Heart left ventricle (tissue), 16 donors: ENCODE results near the gene SHKBP1. TPM values are rescaled to one million over a fixed set of nuclear protein-coding genes. Genes with fewer than 3 reads are reported as not detected.

ENCODE experiments used
- ATAC-seq, 4 donors: fragments of 200-7000 bp; cut with Tn5 transposase; one replicate each; pipeline ENCODE4 v1.9.1; 2020 to 2022; ENCODE audit warnings: moderate library complexity in 4 of 4, mild to moderate bottlenecking in 3 of 4, moderate number of reproducible peaks in 1 of 4
- DNase-seq, 5 donors: peaks; one replicate each; pipeline ENCODE4 v3.0.0-alpha.2; 2020
- H3K27ac ChIP-seq, 12 donors: fragments of 200-600 bp; sonication (generic) in 4 of 12; one replicate each; pipeline versions ENCODE4 v1.5.0 to v1.8.0; 2016 to 2022; ENCODE audit warnings: mild to moderate bottlenecking in 2 of 12
- H3K27me3 ChIP-seq, 9 donors: fragments of 200-600 bp; sonication (generic) in 2 of 9; one replicate each; pipeline versions ENCODE4 v1.5.1 to v1.8.0; 2016 to 2022; ENCODE audit warnings: mild to moderate bottlenecking in 3 of 9
- H3K36me3 ChIP-seq, 9 donors: fragments of 200-600 bp; sonication (generic) in 2 of 9; one replicate each; pipeline versions ENCODE4 v1.5.0 to v1.8.0; 2018 to 2022; ENCODE audit warnings: mild to moderate bottlenecking in 2 of 9
- H3K4me1 ChIP-seq, 12 donors: fragments of 200-600 bp; sonication (generic) in 4 of 12; one replicate each; pipeline versions ENCODE4 v1.5.0 to v1.8.0; 2016 to 2022; ENCODE audit warnings: mild to moderate bottlenecking in 3 of 12
- H3K4me3 ChIP-seq, 12 donors: fragments of 200-600 bp; sonication (generic) in 4 of 12; one replicate each; pipeline versions ENCODE4 v1.5.0 to v1.8.0; 2017 to 2022; ENCODE audit warnings: mild to moderate bottlenecking in 9 of 12, moderate library complexity in 4 of 12
- H3K9me3 ChIP-seq, 12 donors: fragments of 200-600 bp; sonication (generic) in 4 of 12; one replicate each; pipeline versions ENCODE4 v1.5.0 to v1.8.0; 2016 to 2022; ENCODE audit warnings: mild to moderate bottlenecking in 1 of 12
- CTCF ChIP-seq, 12 donors: fragments of 200-600 bp; sonication (generic) in 4 of 12; IDR thresholded peaks; one replicate each; pipeline versions ENCODE4 v1.5.0 to v1.8.0; 2018 to 2022; ENCODE audit warnings: antibody characterized with exemption in 12 of 12, mild to moderate bottlenecking in 5 of 12
- POLR2A ChIP-seq, 2 donors: fragments of 450-650 bp; IDR thresholded peaks; one replicate each; pipeline ENCODE4 v1.6.1; 2017; ENCODE audit warnings: antibody characterized with exemption in 2 of 2, mild to moderate bottlenecking in 2 of 2, moderate library complexity in 2 of 2
- WGBS, 4 donors: extraction: QIAGEN DNeasy Blood & Tissue Kit in 2 of 4; methylation state at CpG; one replicate each; pipeline versions ENCODE4 v1.1.5 to v1.1.7; 2013 to 2018; 5-methylcytosine and 5-hydroxymethylcytosine counted together
- intact Hi-C, 10 donors: fragments of 100-400 bp; cut with DNase I; formaldehyde crosslinking; loops; one replicate each; pipeline versions ENCODE4 v1.11.1 to v1.14.2; 2022
- polyA plus RNA-seq, 2 donors: library from polyadenylated mRNA; stranded (reverse); fragments of 200-250 nt; gene quantifications; one replicate each; pipeline ENCODE4 v1.2.3, GENCODE V29; 2013
- total RNA-seq, 9 donors: library from RNA; depleted of rRNA in 2 of 9; stranded (reverse); fragments of >200 nt in 2 of 9; fragmentation: NEBNext Ultra II Directional in 3 of 9; extraction: Animal tissue kit (Norgen Biotek cat#: 25700) in 3 of 9; gene quantifications; one replicate each; pipeline versions ENCODE4 v1.1.0 to v1.2.4, GENCODE V29; 2016 to 2023
- donor health status: ischemic (EF 13 %, LVEDD 7.1; RV severe dilation, severe dysfunction).
- donor health status: healthy with polysubstance abuse.
- donor health status: DM: no; HTN: yes; CAD: no.
- donor health status: DM: no; HTN: no; CAD: no.
- donor health status: ischemic (EF 25% LVEDD 6.9; RV normal size, moderate dysfunction).
- donor health status: ischemic (EF 25% LVEDD 5.7; RV mildly dilated, moderate dysfunction).
- donor health status: healthy.
- donor health status: DM: yes; HTN: yes; CAD: no.
- donor health status: ischemic (EF 35%, LVEDD 5.7; RV mildly dilated, moderate dysfunction).
- donor health status: nonischemic (EF 11% LVEDD 7.7; RV severe dilation, severe dysfunction).
- donor health status: DM: yes; HTN: yes; CAD: no.
- donor health status: PGD.
- donor health status: ischemic (EF 29% LVEDD 5.4; RV normal size, mild dysfunction).
- donor health status: nonischemic (EF 23%, LVEDD 6.1; RV moderate dilation, normal function).

Gene SHKBP1
- total and polyA plus RNA-seq, 11 donors: 16.4 to 52.8 (median 22.7) TPM

GRCh38 chr19:40608240-40608621 lies 31.6 kb downstream of the SHKBP1 start:
- intact Hi-C loops: loop anchor here in 2 of 10 donors (10.0 kb wide), 2 partner anchors 143 to 323 kb away; partner anchors contain the start of genes AKT2 (in 1 of the 2), BLVRB (in 1 of the 2) and SPTBN4 (in 1 of the 2)
- no peak for ATAC-seq
- no peak overlapping the region for H3K27ac ChIP-seq
- peak in 2 of 5 donors; percentile 16 to 34 for DNase-seq
- no peaks in the 10 kb centered on the region for H3K9me3 ChIP-seq
- TF ChIP-seq POLR2A (IDR thresholded peaks at IDR 0.05) (no peak), CTCF (IDR thresholded peaks at IDR 0.05) (no peak)
- peaks cover 0 to 28% (median 0%) of the 10 kb centered on the region in 9 donors for H3K36me3 ChIP-seq
- H3K27me3 ChIP-seq: no peaks in the 10 kb centered on the region
- peaks cover 0 to 68% (median 50%) of the 10 kb centered on the region in 12 donors for H3K4me1 ChIP-seq
- no peak overlapping the region for H3K4me3 ChIP-seq
- WGBS, 4 donors: 86 to 92% (median 89%) methylated on average over 9 to 14 of the region's 14 CpGs

- Histone ChIP-seq H3K4me3 (peak overlapping the region in 3 of 12 donors; percentile 57 to 64 (median 58)), H3K27me3 (no peaks in the 10 kb centered on the region), H3K27ac (peak overlapping the region in 5 of 12 donors; percentile 87 to 97 (median 88)), H3K36me3 (peaks cover 0 to 30% (median 0%) of the 10 kb centered on the region in 9 donors), H3K4me1 (peaks cover 0 to 66% (median 50%) of the 10 kb centered on the region in 12 donors), H3K9me3 (no peaks in the 10 kb centered on the region)
- DNase-seq (no peak), ATAC-seq (no peak)
- WGBS, 4 donors: 79 to 81% (median 81%) methylated on average over 4 of the region's 4 CpGs
- intact Hi-C loops: loop anchor here in 2 of 10 donors (10.0 kb wide), 2 partner anchors 144 to 324 kb away; partner anchors contain the start of genes AKT2 (in 1 of the 2), BLVRB (in 1 of the 2) and SPTBN4 (in 1 of the 2)
- TF ChIP-seq POLR2A (IDR thresholded peaks at IDR 0.05) (no peak), CTCF (IDR thresholded peaks at IDR 0.05) (no peak)
Measured at GRCh38 chr19:40608957-40609356, 32.3 kb downstream of the SHKBP1 start.

GRCh38 chr19:40609561-40610395 lies 33.1 kb downstream of the SHKBP1 start:
- H3K4me3 ChIP-seq: peak overlapping the region in 11 of 12 donors; percentile 26 to 64 (median 54)

More at GRCh38 chr19:40609561-40610395, 33.1 kb downstream of the SHKBP1 start:
- H3K36me3 ChIP-seq: peaks cover 0 to 33% (median 0%) of the 10 kb centered on the region in 9 donors
- no peaks in the 10 kb centered on the region for H3K9me3 ChIP-seq
- DNase-seq (peak; percentile 90 to 95 (median 93)), ATAC-seq (peak; percentile 60 to 71 (median 66))
- intact Hi-C loops: loop anchor here in 2 of 10 donors (10.0 kb wide), 2 partner anchors 145 to 325 kb away; partner anchors contain the start of genes AKT2 (in 1 of the 2), BLVRB (in 1 of the 2) and SPTBN4 (in 1 of the 2)
- no peaks in the 10 kb centered on the region for H3K27me3 ChIP-seq
- H3K27ac ChIP-seq: peak overlapping the region; percentile 62 to 97 (median 88)
- TF ChIP-seq POLR2A (IDR thresholded peaks at IDR 0.05) (peak in 1 of 2 donors; percentile 49), CTCF (IDR thresholded peaks at IDR 0.05) (no peak)
- WGBS, 4 donors: 5 to 25% (median 12%) methylated on average over 34 to 50 of the region's 50 CpGs
- peaks cover 0 to 63% (median 43%) of the 10 kb centered on the region in 12 donors for H3K4me1 ChIP-seq
